ENCODE measurements around the gene RBM39.
"Not testable (repeated sequence)": the region's sequence is repeated elsewhere in the genome, so short reads cannot be mapped to it uniquely, and the experiment has no call there.

The RBM39 gene

DNA sequence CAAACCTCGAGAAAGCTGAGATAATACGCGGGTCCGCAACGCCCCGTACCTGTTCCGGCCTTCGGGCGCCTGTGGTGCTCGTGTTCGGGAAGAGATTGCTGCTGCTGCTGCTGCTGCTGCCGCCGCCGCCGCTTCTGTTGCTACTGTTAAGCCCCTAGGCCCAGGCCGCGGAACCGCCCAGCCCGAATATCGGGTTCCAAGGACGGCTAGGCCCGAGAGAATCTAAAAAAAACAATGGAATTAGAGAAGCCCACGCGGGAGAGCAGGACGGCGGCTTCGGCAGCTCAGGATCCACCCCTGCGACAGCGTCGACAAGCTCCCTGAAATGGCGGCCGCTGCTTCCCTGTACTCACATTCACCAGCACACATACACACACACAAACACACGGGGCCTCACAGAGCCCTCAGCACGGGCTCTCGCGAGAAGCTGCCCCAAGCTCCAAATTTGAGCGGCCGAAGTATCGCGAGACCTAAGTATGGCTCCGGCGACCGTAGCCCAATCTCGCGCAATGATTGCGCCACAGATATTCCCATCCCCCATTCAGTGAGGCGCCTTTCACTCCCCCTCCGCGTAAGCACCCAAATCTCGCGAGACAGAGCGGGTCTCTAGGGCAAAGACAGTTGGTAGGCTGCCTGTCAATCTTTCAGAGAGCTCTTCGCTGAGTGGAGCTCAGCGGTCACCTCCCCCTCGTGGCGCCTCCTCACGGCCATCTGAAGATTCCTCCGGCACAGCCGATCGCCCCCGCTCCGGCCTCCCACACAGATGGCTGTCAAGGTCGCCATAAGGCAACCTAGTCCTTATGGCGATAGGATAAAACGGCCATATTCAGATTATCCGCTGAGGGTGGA lies at the start of gene RBM39:
RBM39 (minus strand) TSS at position 369 of the 849 bp plus-strand sequence. CDS start 1,386 bp downstream, outside the sequence.
- DNase-seq: peak; percentile 98

GRCh38 chr20:35791821-35792220 lies 49.8 kb upstream of the RBM39 start:
- DNase-seq: no peak

DNA sequence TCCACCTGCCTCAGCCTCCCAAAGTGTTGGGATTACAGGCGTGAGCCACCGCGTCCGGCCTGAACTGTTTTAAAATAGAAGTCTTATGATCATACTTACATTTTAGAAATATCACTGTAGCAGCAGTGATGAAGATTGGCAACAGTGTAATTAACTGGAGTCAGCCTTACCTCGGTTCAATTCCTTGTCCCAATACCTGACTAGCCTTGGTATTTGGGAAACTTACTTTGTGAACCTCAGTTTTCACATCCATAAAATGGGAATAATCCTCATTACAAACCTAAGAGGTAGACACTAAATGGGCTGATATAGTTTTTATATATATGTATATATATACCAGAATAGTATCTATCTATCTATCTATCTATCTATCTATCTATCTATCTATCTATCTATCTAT lies 49.0 kb upstream of the RBM39 start:
- no peak for DNase-seq

- DNase-seq: no peak
Measured at GRCh38 chr20:35788796-35789195, 46.7 kb upstream of the RBM39 start.

DNA sequence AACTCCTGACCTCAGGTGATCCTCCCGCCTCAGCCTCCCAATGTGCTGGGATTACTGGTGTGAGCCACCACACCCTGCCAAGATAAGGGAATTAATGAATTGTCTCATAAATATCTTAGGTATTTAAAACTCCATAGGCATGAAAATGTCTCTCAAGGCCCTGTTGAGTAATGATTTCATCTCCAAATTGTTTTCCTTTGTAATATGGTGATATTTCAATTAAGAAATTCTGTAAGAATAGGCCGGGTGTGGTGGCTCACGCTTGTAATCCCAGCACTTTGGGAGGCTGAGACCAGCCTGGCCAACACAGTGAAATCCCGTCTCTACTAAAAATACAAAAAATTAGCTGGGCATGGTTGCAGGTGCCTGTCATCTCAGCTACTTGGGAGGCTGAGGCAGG lies 43.5 kb upstream of the RBM39 start:
- DNase-seq: not testable (repeated sequence)

- not testable (repeated sequence) for DNase-seq
Measured at GRCh38 chr20:35783811-35784210, 41.8 kb upstream of the RBM39 start.

DNA sequence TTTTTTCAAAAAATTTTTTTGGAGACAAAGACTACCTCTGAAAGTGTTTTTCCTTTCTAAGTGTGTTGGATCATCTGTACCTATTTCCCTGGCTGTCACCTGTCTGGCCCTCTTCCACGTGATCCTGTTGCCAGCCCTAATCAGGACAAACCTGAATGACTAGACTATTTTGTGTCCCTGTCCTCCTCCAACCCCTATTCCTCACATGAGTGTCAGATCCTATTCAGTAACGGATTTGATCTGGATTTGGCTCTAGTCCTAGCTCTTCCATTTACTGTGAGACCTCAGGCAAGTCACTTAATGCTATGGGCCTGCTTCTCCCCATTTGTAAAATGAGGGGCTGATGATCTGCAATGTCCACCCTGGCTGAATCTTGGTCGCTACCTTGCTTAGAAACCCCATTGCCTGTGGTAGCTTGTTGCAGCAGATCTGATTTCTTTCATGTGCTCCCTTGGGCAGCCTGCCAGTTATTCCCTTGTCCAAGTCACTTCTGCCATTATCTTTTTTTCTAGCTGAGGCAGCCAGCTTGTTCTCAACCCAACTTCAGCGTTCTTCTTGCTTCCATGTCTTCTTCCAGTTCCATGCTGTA lies 34.5 kb upstream of the RBM39 start:
- no peak for DNase-seq

DNA sequence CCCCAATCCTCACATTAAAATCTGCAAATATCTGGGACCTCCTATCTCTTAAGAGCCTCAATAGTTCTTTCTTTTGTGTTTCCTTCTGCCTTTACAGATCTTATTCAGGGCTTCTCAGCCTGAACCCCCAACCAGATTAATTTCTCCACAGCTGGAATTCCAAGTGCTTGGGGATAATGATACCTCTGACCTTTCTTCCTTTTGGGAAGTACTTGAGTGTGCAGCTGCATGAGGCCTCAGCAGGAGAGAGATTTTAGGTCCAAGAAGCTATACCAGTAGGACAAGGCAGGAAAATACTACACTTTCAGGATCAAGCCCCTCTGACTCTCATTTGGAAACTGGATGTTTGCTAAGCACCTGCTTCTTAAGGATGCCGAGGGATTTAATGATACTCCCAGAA lies 32.3 kb upstream of the RBM39 start:
- no peak for DNase-seq

DNA sequence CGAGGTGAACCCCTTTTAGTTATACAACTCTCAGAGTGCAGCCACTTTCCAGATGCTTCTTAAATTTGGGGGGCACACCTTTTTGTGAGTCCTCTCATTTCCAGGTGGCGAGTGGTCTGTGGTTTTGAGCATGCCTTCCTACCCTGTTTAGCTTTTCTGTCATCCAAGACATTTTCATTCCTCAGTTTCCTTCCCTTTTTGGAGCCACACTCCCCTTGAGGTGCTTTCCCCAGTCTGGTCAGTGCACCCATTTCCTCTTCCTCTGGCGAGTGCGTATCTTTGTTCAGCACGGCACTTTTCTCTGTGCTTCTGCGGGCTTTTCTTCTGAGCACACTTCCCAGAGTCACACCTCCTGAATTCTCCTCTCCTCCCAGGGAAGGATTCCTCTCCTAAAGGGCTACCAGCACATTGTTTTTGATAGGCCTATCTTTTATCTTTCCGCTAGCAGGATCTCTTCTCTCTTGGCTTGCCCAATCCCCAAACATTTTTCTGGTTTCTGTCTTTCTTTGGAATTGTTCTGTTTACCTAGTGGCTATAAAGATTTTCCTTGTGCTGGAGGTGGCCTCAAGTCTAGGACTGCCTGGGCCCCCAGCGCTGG lies 31.2 kb upstream of the RBM39 start:
- DNase-seq: peak; percentile 36

- no peak for DNase-seq
Measured at GRCh38 chr20:35772563-35773058, 30.6 kb upstream of the RBM39 start.

- DNase-seq: peak; percentile 99
Measured at GRCh38 chr20:35771689-35772562, 29.9 kb upstream of the RBM39 start, which contains the start of gene PHF20. Gene PHF20, plus strand, starts transcription at chr20:35772015. Its CDS starts 29,508 bp downstream, at chr20:35801523.

DNA sequence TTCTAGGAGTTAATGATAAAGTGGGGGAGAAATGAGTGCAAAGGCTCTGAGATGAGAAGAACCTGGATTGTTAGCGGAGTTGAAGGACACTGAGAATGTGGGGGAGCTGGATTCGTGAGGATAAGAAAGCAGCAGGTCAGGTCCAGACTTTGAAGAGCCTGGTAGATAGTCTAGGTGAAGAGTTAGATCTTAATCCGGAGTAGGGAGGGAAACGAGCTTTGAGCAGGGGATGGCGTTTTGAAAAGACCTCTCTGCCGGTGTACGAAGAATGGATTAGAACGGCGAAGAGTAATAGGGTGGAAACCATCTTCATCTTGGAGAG lies 29.3 kb upstream of the RBM39 start:
- DNase-seq: no peak

GRCh38 chr20:35768731-35769664 lies 26.9 kb upstream of the RBM39 start:
- DNase-seq: peak; percentile 51

- DNase-seq: peak; percentile 54
Measured at GRCh38 chr20:35767683-35768481, 25.8 kb upstream of the RBM39 start.

GRCh38 chr20:35766843-35767242 lies 24.8 kb upstream of the RBM39 start:
- no peak for DNase-seq

GRCh38 chr20:35764936-35765335 lies 22.9 kb upstream of the RBM39 start:
- not testable (repeated sequence) for DNase-seq

- no peak for DNase-seq
Measured at GRCh38 chr20:35762461-35762860, 20.4 kb upstream of the RBM39 start.

GRCh38 chr20:35761548-35761947 lies 19.5 kb upstream of the RBM39 start:
- DNase-seq: not testable (repeated sequence)

DNA sequence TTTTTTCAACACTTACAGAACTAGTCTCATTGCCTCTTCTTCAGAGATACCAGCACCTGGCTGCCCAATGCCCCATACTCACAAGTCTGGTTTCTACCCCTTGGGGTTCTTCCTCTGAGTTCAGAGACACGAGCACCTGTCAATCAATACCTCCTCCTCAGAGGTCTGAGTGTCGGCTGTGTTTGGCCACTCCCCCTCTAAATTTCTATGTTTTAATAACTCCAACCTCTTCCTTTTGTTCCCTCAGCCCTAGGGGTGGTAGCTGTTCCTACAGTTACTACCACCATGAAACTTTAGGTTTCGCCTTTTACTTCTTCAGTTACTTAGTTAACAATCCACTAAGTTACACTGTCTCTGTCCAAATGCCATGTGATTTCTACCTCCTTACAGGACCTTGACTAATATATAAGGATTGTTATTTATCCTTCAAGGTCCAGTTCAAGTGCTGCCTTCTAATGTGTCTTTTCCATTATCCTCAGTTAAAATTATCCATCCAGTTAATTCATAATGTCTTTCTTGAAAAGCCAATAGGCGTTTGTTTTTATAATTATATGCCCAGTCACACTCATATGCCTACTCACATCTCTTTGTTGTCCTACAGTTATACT lies 15.1 kb upstream of the RBM39 start:
- no peak for DNase-seq

GRCh38 chr20:35756404-35756803 lies 14.3 kb upstream of the RBM39 start:
- DNase-seq: no peak
